Ammon's horn (tissue), 1 donor: ENCODE measurements around the gene DENND1A.

Source experiments
- DNase-seq: peaks from one replicate; pipeline ENCODE4 v3.0.0-alpha.2; 2016; ENCODE audit warnings: low spot score

Gene DENND1A

DNA sequence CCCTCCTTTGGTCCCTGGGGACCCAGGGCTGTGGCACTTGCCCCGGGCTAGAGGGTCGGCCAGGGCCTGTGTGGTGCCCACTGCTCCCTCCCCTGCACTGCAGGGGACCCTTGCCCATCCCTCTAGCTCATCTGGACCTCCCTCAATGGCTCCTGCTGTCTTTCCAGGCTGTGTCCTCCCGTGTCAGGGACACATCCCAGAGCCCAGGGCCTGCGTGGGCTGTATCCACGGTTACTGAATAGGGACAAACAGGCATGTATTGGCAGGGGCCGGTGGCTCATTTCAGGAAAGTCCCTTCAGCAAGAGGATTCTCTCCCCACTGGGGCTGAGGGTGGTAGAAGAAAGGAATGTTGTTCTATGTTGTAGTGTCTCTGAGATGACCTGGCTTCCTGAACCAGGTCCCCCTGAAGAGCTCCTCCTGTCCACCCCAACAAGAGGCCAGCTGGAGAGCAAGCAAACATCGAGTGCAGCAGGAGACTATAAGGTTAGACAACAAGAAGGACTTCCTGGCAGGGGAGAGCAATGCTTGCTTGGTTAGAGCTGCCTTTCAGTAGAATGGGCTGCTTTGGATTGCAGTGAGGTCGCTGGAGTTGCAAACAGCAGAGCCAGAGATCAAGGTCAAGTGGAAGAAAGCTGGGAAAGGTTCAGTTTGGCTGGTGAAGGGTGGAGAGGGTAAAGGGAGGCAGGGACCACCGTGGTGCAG, 575.0 kb downstream of the DENND1A start:
- no peak for DNase-seq

GRCh38 chr9:123353984-123354591, 575.8 kb downstream of the DENND1A start:
- DNase-seq = peak; percentile 79

- DNase-seq = no peak
These were observed 576.9 kb downstream of the DENND1A start for GRCh38 chr9:123353041-123353440.

DNA sequence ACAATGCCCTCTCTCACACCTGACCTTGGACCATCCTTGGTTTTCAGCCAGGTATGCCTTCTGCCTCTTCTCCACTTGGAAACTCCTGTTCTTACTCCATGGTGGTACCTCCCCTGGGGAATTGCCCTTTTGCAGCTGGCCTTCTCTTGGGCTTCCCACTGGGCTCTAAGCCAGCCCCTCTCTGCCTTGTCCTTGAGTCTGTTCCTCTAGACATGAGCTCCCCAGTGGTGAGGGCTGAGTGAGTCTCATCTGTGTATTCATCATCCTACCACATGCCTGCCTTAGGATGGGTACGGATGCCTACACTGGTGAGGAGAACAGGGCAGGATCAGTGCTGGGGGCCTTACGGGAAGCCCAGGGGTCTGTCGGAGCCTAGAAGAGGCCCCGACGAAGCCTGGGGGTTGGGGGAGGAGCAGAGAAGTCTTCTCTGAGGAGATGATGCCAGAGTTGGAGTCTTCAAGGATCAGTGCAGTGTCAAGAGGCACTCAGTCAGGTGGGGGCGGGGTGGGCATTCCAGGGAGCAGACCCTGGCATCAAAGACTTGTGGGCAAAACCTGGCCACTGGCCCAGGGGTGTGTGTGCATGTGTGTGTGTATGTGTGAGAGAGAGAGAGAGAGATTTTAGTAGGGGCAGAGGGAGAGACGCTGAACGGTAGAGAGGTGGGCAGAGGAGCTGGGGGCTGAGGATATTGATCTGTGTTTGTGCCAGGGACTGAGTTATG, 579.2 kb downstream of the DENND1A start:
- DNase-seq = no peak

GRCh38 chr9:123349691-123350480, 580.0 kb downstream of the DENND1A start:
- peak; percentile 65 for DNase-seq

- DNase-seq = no peak
These were observed 580.9 kb downstream of the DENND1A start for GRCh38 chr9:123349033-123349432.

- DNase-seq = no peak
These were observed 581.5 kb downstream of the DENND1A start for GRCh38 chr9:123348317-123348992.

DNA sequence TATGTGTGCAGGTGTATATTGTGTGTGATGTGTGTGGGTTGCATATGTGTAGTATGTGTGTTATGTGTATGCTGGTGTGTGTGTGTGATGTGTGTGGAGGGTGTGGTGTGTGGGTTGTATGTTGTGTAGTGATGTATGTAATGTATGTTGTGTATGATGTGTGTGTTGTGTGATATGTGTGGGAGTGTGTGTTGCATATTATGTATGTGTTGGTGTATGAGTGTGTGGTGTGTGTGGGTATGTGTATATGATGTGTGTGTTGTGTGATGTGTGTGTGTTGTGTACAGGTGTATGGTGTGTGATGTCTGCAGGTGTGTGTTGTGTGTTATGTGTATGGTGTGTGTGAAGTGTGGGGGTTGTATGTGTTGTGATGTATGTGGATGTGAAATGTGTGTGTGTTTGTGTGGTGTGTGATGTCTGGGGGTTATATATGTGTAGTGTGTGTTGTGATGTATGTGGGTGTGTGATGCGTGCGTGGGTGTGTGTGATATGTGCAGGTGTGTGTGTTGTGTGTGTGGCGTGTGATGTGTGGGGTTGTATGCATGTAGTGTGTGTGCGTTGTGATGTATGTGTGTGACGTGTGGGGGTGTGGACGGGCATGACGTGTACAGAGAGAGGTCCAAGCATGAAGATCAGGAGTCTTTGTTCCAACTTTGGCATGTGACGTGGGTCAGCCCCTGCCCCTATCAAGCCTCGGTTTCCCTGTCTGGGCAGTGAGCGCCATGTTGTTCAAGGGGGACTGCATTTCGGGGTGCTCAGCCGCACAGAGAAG, 582.5 kb downstream of the DENND1A start:
- no peak for DNase-seq

DNA sequence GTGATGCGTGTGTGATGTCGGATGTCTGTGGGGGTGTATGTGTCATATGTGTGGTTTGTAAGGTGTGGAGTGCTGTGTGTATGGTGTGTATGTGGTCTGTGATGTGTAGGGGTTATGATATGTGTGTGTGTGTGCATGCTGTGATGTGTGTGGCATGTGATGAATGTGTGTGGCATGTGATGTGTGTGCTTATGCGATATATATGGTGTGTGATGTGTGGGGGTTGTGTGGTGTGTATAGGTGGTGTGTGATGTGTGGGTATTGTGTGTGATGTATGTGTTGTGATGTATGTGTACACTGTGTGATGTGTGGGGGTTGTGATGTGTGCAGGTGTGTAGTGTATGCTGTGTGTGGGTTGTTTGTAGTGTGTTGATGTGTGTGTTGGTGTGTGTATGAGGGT, 583.1 kb downstream of the DENND1A start:
- DNase-seq = no peak

DNA sequence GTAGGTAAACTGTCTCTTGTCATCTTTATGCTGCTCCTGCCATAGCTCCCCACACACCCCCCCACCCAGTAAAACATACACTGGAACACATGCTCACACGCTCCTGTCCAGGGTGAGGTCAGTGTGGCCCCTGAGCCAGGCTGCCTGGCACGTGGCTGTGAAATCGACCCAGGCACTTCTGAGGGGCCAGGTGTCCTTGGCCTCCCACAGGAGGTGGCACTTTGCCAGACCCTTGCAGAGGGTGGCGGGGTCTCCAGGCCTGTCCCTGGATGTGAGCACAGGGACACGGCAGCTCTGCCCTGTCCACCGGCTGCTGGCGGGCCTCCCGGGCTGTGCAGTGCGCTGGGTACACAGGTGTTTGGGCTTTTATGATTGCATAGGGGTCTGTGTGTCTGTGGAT, 583.9 kb downstream of the DENND1A start:
- DNase-seq = no peak

GRCh38 chr9:123345567-123345955, 584.4 kb downstream of the DENND1A start:
- no peak for DNase-seq

GRCh38 chr9:123344192-123344949, 585.6 kb downstream of the DENND1A start:
- no peak for DNase-seq

DNA sequence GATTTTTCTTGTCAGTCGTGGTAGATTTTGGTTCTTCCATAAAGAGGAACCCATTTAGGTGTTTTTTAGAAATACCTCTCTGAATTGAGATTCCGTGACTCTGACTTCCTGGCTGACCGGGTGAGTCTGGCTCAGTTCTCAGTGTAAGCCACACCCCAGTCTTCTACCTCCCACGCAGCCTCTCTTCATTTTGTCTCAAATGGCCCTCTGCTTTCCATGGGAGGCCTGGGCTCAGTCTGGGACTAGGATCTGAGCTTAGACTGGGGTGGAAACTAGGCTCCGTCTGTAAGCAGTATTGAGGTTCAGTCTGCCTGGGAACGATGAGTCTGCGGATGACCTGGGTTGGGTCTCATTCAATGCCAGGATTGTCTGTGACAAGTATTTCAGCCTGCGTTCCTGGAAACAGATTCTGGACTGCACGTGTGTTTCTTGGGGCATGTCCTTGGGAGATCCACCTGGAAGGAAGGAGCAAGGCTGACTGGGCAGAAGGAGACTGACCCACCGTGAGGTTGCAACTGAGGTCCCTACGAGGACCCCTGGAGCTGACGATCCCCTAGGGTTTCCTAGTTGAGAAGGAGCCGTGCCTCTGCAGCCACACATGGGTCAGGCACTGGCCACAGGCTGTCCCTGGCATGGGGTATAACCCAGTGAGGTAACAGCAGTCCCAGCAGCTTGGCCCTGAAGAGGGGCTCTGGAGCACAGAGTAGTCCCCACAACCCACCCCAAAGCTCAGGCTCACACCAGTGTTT, 586.3 kb downstream of the DENND1A start:
- no peak for DNase-seq

DNA sequence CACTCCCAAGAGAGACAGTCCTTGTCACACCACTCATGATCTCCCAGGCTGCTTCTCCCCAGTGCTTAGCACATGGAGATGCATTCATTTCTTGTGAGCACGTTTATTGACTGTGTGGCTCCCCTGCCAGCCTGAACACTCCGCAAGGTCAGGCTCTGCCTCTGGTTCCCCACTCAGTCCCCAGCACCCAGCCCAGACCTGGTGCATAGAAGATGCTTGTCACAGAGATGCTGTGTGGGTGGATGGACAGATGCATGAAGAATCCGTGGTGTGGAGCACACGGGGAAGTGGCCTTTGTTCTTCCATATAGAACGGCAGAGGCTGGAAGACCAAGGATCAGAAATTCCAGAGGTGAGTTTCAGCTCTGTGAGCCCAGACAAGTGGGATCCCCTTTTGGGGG, 587.7 kb downstream of the DENND1A start:
- no peak for DNase-seq

DNA sequence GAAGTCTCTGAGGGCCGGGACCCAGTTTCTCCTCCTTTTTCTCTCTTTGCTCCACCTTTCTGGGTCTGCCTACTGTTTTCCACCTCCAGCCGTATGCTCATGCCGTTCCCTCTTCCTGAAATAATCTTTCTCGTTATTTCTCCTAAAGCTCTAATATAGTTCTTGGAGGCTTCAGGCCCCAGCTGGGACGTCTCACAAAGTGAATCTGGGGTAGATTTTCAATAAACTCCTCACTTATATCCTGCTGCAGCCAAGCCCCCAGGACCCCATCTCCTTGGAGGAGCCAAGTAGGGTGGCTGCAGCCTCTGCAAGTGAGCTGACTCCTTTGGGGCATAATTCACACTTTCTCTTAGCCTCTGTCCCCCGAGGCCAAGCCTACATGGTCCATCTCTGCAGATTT, 588.1 kb downstream of the DENND1A start:
- no peak for DNase-seq

- DNase-seq = no peak
These were observed 590.0 kb downstream of the DENND1A start for GRCh38 chr9:123339666-123340510.

- no peak for DNase-seq
These were observed 590.9 kb downstream of the DENND1A start for GRCh38 chr9:123338710-123339665.
